ENCODE results near the gene UQCR10. TPM values are rescaled to one million over a fixed set of nuclear protein-coding genes. Genes with fewer than 3 reads are reported as not detected.

UQCR10 gene
- total and polyA plus RNA-seq, 3 donors from 2014 or later, result 91.3 to 211 (median 122) TPM

DNA sequence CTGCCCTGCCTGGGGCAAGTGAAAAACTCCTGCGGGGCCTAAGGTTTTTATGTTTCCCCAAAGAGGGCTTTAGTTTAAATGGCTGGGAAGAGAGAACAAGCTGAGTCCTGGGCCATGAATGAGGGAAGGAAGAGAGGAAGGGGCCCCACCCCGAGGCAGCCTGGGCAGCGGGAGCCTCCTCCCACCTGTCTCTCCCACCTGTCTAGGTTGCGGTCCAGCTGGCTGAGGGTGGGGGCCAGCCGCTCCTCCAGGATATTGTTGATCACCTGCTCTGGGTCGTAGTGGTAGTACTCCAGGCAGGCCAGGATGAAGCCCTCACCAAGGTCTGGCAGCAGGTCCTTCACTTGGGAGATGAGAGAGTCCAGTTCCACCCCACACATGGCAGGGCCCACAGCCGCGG lies 34.6 kb downstream of the UQCR10 start:
- DNase-seq, result no peak
- Histone ChIP-seq H3K9me3 (no peaks in the 10 kb centered on the region), H3K36me3 (ENCODE audit: low read depth, missing control alignments) (no peaks in the 10 kb centered on the region), H3K4me3 (no peak overlapping the region), H3K4me1 (peaks cover 47% of the 10 kb centered on the region), H3K27me3 (no peaks in the 10 kb centered on the region), H3K27ac (peak overlapping the region; percentile 43 to 70)
- 65 to 78% methylated on average over 8 of the region's 8 CpGs for WGBS, 2 donors
- TF ChIP-seq POLR2A (IDR thresholded peaks at IDR 0.05), result no peak
- TF ChIP-seq, protein P1, sequence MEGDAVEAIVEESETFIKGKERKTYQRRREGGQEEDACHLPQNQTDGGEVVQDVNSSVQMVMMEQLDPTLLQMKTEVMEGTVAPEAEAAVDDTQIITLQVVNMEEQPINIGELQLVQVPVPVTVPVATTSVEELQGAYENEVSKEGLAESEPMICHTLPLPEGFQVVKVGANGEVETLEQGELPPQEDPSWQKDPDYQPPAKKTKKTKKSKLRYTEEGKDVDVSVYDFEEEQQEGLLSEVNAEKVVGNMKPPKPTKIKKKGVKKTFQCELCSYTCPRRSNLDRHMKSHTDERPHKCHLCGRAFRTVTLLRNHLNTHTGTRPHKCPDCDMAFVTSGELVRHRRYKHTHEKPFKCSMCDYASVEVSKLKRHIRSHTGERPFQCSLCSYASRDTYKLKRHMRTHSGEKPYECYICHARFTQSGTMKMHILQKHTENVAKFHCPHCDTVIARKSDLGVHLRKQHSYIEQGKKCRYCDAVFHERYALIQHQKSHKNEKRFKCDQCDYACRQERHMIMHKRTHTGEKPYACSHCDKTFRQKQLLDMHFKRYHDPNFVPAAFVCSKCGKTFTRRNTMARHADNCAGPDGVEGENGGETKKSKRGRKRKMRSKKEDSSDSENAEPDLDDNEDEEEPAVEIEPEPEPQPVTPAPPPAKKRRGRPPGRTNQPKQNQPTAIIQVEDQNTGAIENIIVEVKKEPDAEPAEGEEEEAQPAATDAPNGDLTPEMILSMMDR (IDR thresholded peaks at IDR 0.05), result no peak
- intact Hi-C loops (cut with DNase I; ENCODE audit: low total_unique reads), result no loop called here

DNA sequence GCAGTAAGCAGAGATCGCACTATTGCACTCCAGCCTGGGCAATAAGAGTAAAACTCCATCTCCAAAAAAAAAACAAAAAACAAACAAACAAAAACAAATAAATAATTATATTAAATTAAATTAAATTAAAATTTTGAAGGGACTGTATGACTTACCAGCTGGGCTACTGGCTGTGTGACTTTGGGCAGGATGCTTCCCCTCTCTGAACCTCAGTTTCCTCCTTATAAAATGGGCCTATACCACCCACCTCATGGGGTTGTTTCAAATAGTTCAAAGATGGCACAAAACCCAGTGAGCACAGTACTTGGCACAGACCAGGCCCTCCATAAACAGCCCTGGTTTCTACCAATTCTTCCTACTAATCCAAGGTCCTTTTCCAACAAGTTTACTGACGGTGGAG lies 36.0 kb downstream of the UQCR10 start:
- WGBS, 2 donors, result 93 to 95% methylated on average over 2 of the region's 2 CpGs
- intact Hi-C loops (cut with DNase I; ENCODE audit: low total_unique reads), result no loop called here
- DNase-seq, result no peak
- TF ChIP-seq POLR2A (IDR thresholded peaks at IDR 0.05), result no peak
- TF ChIP-seq, protein P1 (IDR thresholded peaks at IDR 0.05), result no peak
- no peaks in the 10 kb centered on the region for H3K9me3 ChIP-seq
- peaks cover 46% of the 10 kb centered on the region for H3K4me1 ChIP-seq
- no peaks in the 10 kb centered on the region for H3K27me3 ChIP-seq
- H3K4me3 ChIP-seq, result no peak overlapping the region
- no peak overlapping the region for H3K27ac ChIP-seq
- no peaks in the 10 kb centered on the region for H3K36me3 ChIP-seq (ENCODE audit: low read depth, missing control alignments)

DNA sequence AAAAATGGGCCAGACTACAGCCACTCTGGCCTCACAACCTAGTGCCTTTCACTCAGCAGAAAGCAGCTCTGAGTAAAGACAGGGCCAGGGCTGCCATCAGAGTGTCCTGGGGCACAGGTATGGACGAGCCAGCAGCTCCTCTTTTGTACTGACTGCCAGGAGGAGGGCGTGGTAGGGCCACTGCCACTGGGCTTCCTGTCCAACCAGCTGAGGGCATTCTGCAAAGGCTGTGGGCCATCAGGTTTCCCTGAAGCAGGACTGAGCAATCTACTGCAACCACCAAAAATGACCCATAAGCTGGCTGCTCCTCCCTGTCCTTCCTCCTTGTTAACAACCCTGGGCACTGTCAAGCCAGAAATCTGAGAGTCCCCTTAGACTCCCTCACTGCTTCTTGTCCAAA lies 37.8 kb downstream of the UQCR10 start:
- DNase-seq, result no peak
- H3K27me3 ChIP-seq, result no peaks in the 10 kb centered on the region
- H3K9me3 ChIP-seq, result no peaks in the 10 kb centered on the region
- 94 to 100% methylated on average over 2 of the region's 2 CpGs for WGBS, 2 donors
- H3K36me3 ChIP-seq (ENCODE audit: low read depth, missing control alignments), result no peaks in the 10 kb centered on the region
- no peak overlapping the region for H3K4me3 ChIP-seq
- peaks cover 28% of the 10 kb centered on the region for H3K4me1 ChIP-seq
- no peak overlapping the region for H3K27ac ChIP-seq
- intact Hi-C loops (cut with DNase I; ENCODE audit: low total_unique reads), result no loop called here
- TF ChIP-seq POLR2A (IDR thresholded peaks at IDR 0.05), result no peak
- TF ChIP-seq, protein P1 (IDR thresholded peaks at IDR 0.05), result no peak

DNA sequence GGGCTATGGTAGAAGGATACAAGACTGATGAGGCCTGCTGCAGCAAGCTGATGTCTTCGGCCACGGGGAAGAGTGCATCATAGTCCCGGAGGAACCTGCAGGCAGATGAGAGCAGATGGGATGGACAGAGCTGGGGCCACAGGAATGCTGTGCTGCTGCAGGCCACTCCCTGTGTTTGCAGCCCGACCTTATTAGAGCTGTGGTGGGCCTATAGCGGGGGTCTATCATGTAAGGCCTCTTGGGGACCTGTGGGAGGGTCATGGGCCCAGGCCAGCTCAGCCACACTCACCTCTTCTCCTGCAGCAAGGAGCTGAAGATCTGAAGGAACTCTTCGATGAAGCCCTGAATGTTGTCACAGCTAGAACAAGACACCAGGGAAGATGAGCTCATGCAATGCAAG lies 39.0 kb downstream of the UQCR10 start:
- Histone ChIP-seq H3K4me1 (peaks cover 16% of the 10 kb centered on the region), H3K27ac (no peak overlapping the region), H3K9me3 (no peaks in the 10 kb centered on the region), H3K4me3 (no peak overlapping the region), H3K27me3 (no peaks in the 10 kb centered on the region), H3K36me3 (ENCODE audit: low read depth, missing control alignments) (no peaks in the 10 kb centered on the region)
- WGBS, 2 donors, result 70 to 77% methylated on average over 3 to 6 of the region's 6 CpGs
- TF ChIP-seq POLR2A (IDR thresholded peaks at IDR 0.05), result no peak
- TF ChIP-seq, protein P1 (IDR thresholded peaks at IDR 0.05), result no peak
- intact Hi-C loops (cut with DNase I; ENCODE audit: low total_unique reads), result no loop called here
- no peak for DNase-seq

DNA sequence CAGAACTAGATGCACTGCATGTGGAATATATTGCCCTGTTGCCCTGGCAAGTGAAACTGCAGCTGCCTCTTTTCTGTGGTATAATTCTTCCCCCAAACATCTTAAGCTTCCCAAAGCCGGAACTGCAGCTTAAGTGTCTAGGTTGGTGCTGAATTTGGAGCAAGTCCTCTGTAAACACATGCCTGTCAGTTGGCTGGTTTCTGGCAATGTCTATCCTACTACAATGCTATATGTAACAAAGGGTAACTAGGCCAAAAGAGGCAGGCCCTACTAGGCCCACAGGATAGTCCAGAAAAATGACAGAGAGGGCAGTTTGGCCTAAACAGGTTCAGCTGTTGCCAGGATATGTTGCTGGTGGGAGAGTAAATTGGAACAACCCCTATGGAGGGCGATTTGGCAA lies 43.0 kb downstream of the UQCR10 start:
- TF ChIP-seq, protein P1 (IDR thresholded peaks at IDR 0.05), result no peak
- no peak for TF ChIP-seq POLR2A (IDR thresholded peaks at IDR 0.05)
- intact Hi-C loops (cut with DNase I; ENCODE audit: low total_unique reads), result no loop called here
- 87 to 96% methylated on average over 2 of the region's 2 CpGs for WGBS, 2 donors
- no peak for DNase-seq
- Histone ChIP-seq H3K36me3 (ENCODE audit: low read depth, missing control alignments) (no peaks in the 10 kb centered on the region), H3K27me3 (no peaks in the 10 kb centered on the region), H3K4me3 (no peak overlapping the region), H3K4me1 (no peaks in the 10 kb centered on the region), H3K27ac (no peak overlapping the region), H3K9me3 (no peaks in the 10 kb centered on the region)

Measured in testis (tissue), 3 donors.